Measurements from ENCODE around the gene MARCHF6.
"Not testable (repeated sequence)": the region's sequence is repeated elsewhere in the genome, so short reads cannot be mapped to it uniquely, and the experiment has no call there.

The MARCHF6 gene
- total RNA-seq: 181 to 233 reads per million in 2 donors

- peak; percentile 92 for DNase-seq
Measured at GRCh38 chr5:10353241-10354047, at the start of gene MARCHF6. TSS of gene MARCHF6 (plus strand) at chr5:10353695. CDS start at chr5:10353899, 204 bp downstream.

GRCh38 chr5:10303699-10304170 lies 49.8 kb upstream of the MARCHF6 start:
- no peak for DNase-seq

GRCh38 chr5:10304932-10305331 lies 48.6 kb upstream of the MARCHF6 start:
- no peak for DNase-seq

GRCh38 chr5:10306114-10306513 lies 47.4 kb upstream of the MARCHF6 start:
- no peak for DNase-seq

- no peak for DNase-seq
Measured at GRCh38 chr5:10306806-10307205, 46.7 kb upstream of the MARCHF6 start.

- DNase-seq: peak; percentile 10
Measured at GRCh38 chr5:10307206-10308148, 46.0 kb upstream of the MARCHF6 start, which contains the start of gene CMBL. TSS of gene CMBL (minus strand) at chr5:10307902. CDS start at chr5:10290762, 17,140 bp downstream.

- no peak for DNase-seq
Measured at GRCh38 chr5:10308844-10309243, 44.7 kb upstream of the MARCHF6 start.

- DNase-seq: no peak
Measured at GRCh38 chr5:10310066-10310779, 43.3 kb upstream of the MARCHF6 start.

- DNase-seq: not testable (repeated sequence)
Measured at GRCh38 chr5:10310835-10311570, 42.5 kb upstream of the MARCHF6 start.

- DNase-seq: no peak
Measured at GRCh38 chr5:10311595-10312425, 41.7 kb upstream of the MARCHF6 start.

- no peak for DNase-seq
Measured at GRCh38 chr5:10315201-10315600, 38.3 kb upstream of the MARCHF6 start.

GRCh38 chr5:10315824-10316509 lies 37.5 kb upstream of the MARCHF6 start:
- no peak for DNase-seq

- DNase-seq: no peak
Measured at GRCh38 chr5:10317825-10318682, 35.4 kb upstream of the MARCHF6 start.

- no peak for DNase-seq
Measured at GRCh38 chr5:10319202-10319851, 34.2 kb upstream of the MARCHF6 start.

- DNase-seq: no peak
Measured at GRCh38 chr5:10320793-10321192, 32.7 kb upstream of the MARCHF6 start.

- no peak for DNase-seq
Measured at GRCh38 chr5:10321882-10322281, 31.6 kb upstream of the MARCHF6 start.

- DNase-seq: no peak
Measured at GRCh38 chr5:10323588-10324488, 29.7 kb upstream of the MARCHF6 start.

Measured in activated gamma-delta T cell (primary cell).